GM21447 (cell line): ENCODE data around the gene RCOR1.

Experiments
- ATAC-seq: cut with Tn5 transposase; IDR thresholded peaks from one replicate; pipeline ENCODE4 v1.9.1; 2021; ENCODE audit not compliant: unreplicated experiment

The RCOR1 gene

GRCh38 chr14:102668291-102668873, 75.9 kb downstream of the RCOR1 start:
- no peak for ATAC-seq

- no peak for ATAC-seq
These were observed 79.0 kb downstream of the RCOR1 start for GRCh38 chr14:102671410-102671809.

GRCh38 chr14:102672410-102672960, 80.0 kb downstream of the RCOR1 start:
- no peak for ATAC-seq

GRCh38 chr14:102675396-102675795, 82.9 kb downstream of the RCOR1 start:
- no peak for ATAC-seq

GRCh38 chr14:102678394-102678793, 85.9 kb downstream of the RCOR1 start:
- ATAC-seq, result no peak

- no peak for ATAC-seq
These were observed 91.2 kb downstream of the RCOR1 start for GRCh38 chr14:102683399-102684297.

GRCh38 chr14:102684298-102684663, 91.8 kb downstream of the RCOR1 start:
- no peak for ATAC-seq

- ATAC-seq, result no peak
These were observed 93.8 kb downstream of the RCOR1 start for GRCh38 chr14:102686196-102686801.

GRCh38 chr14:102688290-102688689, 95.8 kb downstream of the RCOR1 start:
- ATAC-seq, result no peak

- ATAC-seq, result no peak
These were observed 98.2 kb downstream of the RCOR1 start for GRCh38 chr14:102690509-102691286.

- no peak for ATAC-seq
These were observed 99.3 kb downstream of the RCOR1 start for GRCh38 chr14:102691763-102692162.

GRCh38 chr14:102692334-102692733, 99.9 kb downstream of the RCOR1 start:
- ATAC-seq, result no peak

GRCh38 chr14:102693006-102693755, 100.7 kb downstream of the RCOR1 start:
- no peak for ATAC-seq

- ATAC-seq, result no peak
These were observed 102.2 kb downstream of the RCOR1 start for GRCh38 chr14:102694530-102695166.

GRCh38 chr14:102695167-102695555, 102.7 kb downstream of the RCOR1 start:
- ATAC-seq, result no peak

- ATAC-seq, result no peak
These were observed 103.9 kb downstream of the RCOR1 start for GRCh38 chr14:102696332-102696731.

- ATAC-seq, result no peak
These were observed 104.5 kb downstream of the RCOR1 start for GRCh38 chr14:102696856-102697495.

GRCh38 chr14:102697501-102697900, 105.1 kb downstream of the RCOR1 start:
- no peak for ATAC-seq

- ATAC-seq, result no peak
These were observed 107.1 kb downstream of the RCOR1 start for GRCh38 chr14:102699416-102700110.
